CD14-positive monocyte (primary cell): ENCODE data around the gene SLC2A4RG. TPM values are rescaled to one million over a fixed set of nuclear protein-coding genes. Genes with fewer than 3 reads are reported as not detected.
A peak's percentile ranks its signal among the peaks of the same experiment; 100 is the strongest.

Experiments used
- DNase-seq, 3 donors: peaks; one replicate each; pipeline ENCODE4 v3.0.0-alpha.2; 2011 to 2022
- H2AFZ ChIP-seq: 2 replicates; pipeline ENCODE4 v1.6.0; 2012; ENCODE audit warnings: mild to moderate bottlenecking, low read depth, low read length, inconsistent platforms; ENCODE audit not compliant: insufficient read depth, poor library complexity, severe bottlenecking
- H3K27ac ChIP-seq, 2 donors: 1 replicate in 1 of 2; 2 replicates in 1 of 2; pipeline ENCODE4 v1.5.1; 2012 to 2013; ENCODE audit warnings: low read length in 2 of 2, control low read depth in 1 of 2, inconsistent platforms in 1 of 2, low read depth in 1 of 2, mild to moderate bottlenecking in 1 of 2
- H3K27me3 ChIP-seq, 2 donors: one replicate each; pipeline versions ENCODE4 v1.6.0 to v1.6.1; 2011 to 2013; ENCODE audit warnings: low read length in 2 of 2; ENCODE audit not compliant: control insufficient read depth in 2 of 2, insufficient read depth in 2 of 2
- H3K36me3 ChIP-seq, 2 donors: replicated peaks in 1 of 2; 1 replicate in 1 of 2; 2 replicates in 1 of 2; pipeline versions ENCODE4 v1.5.1 to v1.6.1; 2012 to 2013; ENCODE audit warnings: low read length in 2 of 2, control low read depth in 1 of 2, inconsistent platforms in 1 of 2, mild to moderate bottlenecking in 1 of 2; ENCODE audit not compliant: insufficient read depth in 2 of 2, control insufficient read depth in 1 of 2
- H3K4me1 ChIP-seq, 2 donors: 1 replicate in 1 of 2; 2 replicates in 1 of 2; pipeline versions ENCODE4 v1.5.1 to v1.6.1; 2012 to 2013; ENCODE audit warnings: low read length in 2 of 2, control low read depth in 1 of 2, inconsistent platforms in 1 of 2, mild to moderate bottlenecking in 1 of 2, moderate library complexity in 1 of 2; ENCODE audit not compliant: insufficient read depth in 2 of 2, control insufficient read depth in 1 of 2
- H3K4me2 ChIP-seq: replicated peaks from 2 replicates; pipeline ENCODE3; 2012; ENCODE audit warnings: low read length, moderate library complexity, mild to moderate bottlenecking; ENCODE audit not compliant: poor library complexity, severe bottlenecking; ENCODE audit errors: extremely low read depth
- H3K4me3 ChIP-seq, 3 experiments: fragments of 200-600 bp in 1 of 3; sonication (generic) in 1 of 3; replicated peaks in 1 of 3; 1 replicate in 2 of 3; 2 replicates in 1 of 3; pipeline ENCODE4 v1.5.1; 2011 to 2013; ENCODE audit warnings: low read length in 3 of 3, mild to moderate bottlenecking in 3 of 3, control low read depth in 2 of 3, low read depth in 2 of 3, inconsistent platforms in 1 of 3, moderate library complexity in 1 of 3
- H3K79me2 ChIP-seq: 2 replicates; pipeline ENCODE4 v1.6.0; 2012; ENCODE audit warnings: mild to moderate bottlenecking, control low read depth, inconsistent platforms, low read length, moderate library complexity; ENCODE audit not compliant: insufficient read depth
- H3K9ac ChIP-seq: 2 replicates; pipeline ENCODE4 v1.6.0; 2017; ENCODE audit warnings: low read length, mild to moderate bottlenecking; ENCODE audit not compliant: insufficient read depth, poor library complexity, severe bottlenecking
- H3K9me3 ChIP-seq, 2 donors: replicated peaks in 1 of 2; 1 replicate in 1 of 2; 2 replicates in 1 of 2; pipeline versions ENCODE4 v1.5.1 to v1.6.1; 2012 to 2013; ENCODE audit warnings: low read length in 2 of 2, control low read depth in 1 of 2; ENCODE audit not compliant: control insufficient read depth in 1 of 2, insufficient read depth in 1 of 2
- H4K20me1 ChIP-seq: 2 replicates; pipeline ENCODE4 v1.6.0; 2012; ENCODE audit warnings: mild to moderate bottlenecking, low read length, control low read depth, moderate library complexity; ENCODE audit not compliant: insufficient read depth
- H3K27ac Mint-ChIP-seq, 7 donors: one replicate each; pipeline ENCODE4 v1.8.0; 2020; ENCODE audit warnings: mild to moderate bottlenecking in 7 of 7, mixed read lengths in 7 of 7, moderate library complexity in 6 of 7, inconsistent platforms in 2 of 7
- H3K27me3 Mint-ChIP-seq, 3 donors: one replicate each; pipeline ENCODE4 v1.8.0; 2021 to 2022; ENCODE audit warnings: low read depth in 3 of 3, mild to moderate bottlenecking in 3 of 3, mixed read lengths in 3 of 3, moderate library complexity in 3 of 3, inconsistent platforms in 1 of 3
- H3K36me3 Mint-ChIP-seq, 2 donors: one replicate each; pipeline ENCODE4 v1.8.0; 2020; ENCODE audit warnings: mixed read lengths in 2 of 2, inconsistent platforms in 1 of 2, mild to moderate bottlenecking in 1 of 2
- H3K4me1 Mint-ChIP-seq: one replicate; pipeline ENCODE4 v1.8.0; 2020; ENCODE audit warnings: mild to moderate bottlenecking, mixed read lengths
- H3K4me3 Mint-ChIP-seq, 2 donors: one replicate each; pipeline ENCODE4 v1.8.0; 2020; ENCODE audit warnings: mild to moderate bottlenecking in 2 of 2, mixed read lengths in 2 of 2, moderate library complexity in 1 of 2
- H3K9me3 Mint-ChIP-seq, 7 donors: one replicate each; pipeline ENCODE4 v1.8.0; 2020 to 2022; ENCODE audit warnings: mixed read lengths in 7 of 7, mild to moderate bottlenecking in 6 of 7, moderate library complexity in 6 of 7, inconsistent platforms in 2 of 7
- CTCF ChIP-seq: fragments of 200-600 bp; IDR thresholded peaks from one replicate; pipeline ENCODE4 v1.8.0; 2022; ENCODE audit warnings: antibody characterized with exemption, mild to moderate bottlenecking
- WGBS: methylation state at CpG from one replicate; pipeline ENCODE4 v1.1.5; 2013; ENCODE audit warnings: missing lambda C conversion rate; ENCODE audit not compliant: insufficient coverage; 5-methylcytosine and 5-hydroxymethylcytosine counted together
- intact Hi-C, 2 donors: fragments of 100-400 bp; cut with micrococcal nuclease; formaldehyde crosslinking; loops; one replicate each; pipeline versions ENCODE4 v1.15.0 to v1.15.1; 2023
- polyA plus RNA-seq, 3 donors: library from polyadenylated mRNA; depleted of rRNA in 1 of 3; unstranded in 2 of 3; stranded (reverse) in 1 of 3; fragments of 300-500 nt in 2 of 3; fragments of >200 nt in 1 of 3; fragmentation: Illumina TruSeq in 2 of 3; gene quantifications; 1 replicate in 2 of 3; 2 replicates in 1 of 3; pipeline ENCODE4 v1.2.3, GENCODE V29; 2012 to 2021

SLC2A4RG gene
- polyA plus RNA-seq, 3 donors, result 0.46 to 21.0 (median 1.5) TPM

- peak overlapping the region; percentile 91 for H3K4me2 ChIP-seq
- intact Hi-C loops, result loop anchor here (5.0 kb wide), 2 partner anchors 95 to 165 kb away; partner anchors contain the start of gene HELZ2 (in 1 of the 2)
- Mint-ChIP-seq H3K4me3 (peak overlapping the region in 1 of 2 donors; percentile 63), H3K27ac (no peak overlapping the region), H3K36me3 (peaks cover 0 to 30% of the 10 kb centered on the region in 2 donors), H3K4me1 (peaks cover 21% of the 10 kb centered on the region), H3K27me3 (peaks cover 17 to 37% (median 25%) of the 10 kb centered on the region in 3 donors), H3K9me3 (peaks cover 0 to 4% (median 0%) of the 10 kb centered on the region in 7 donors)
- no peak overlapping the region for H2AFZ ChIP-seq
- peak overlapping the region in 1 of 3 experiments; percentile 14 for H3K4me3 ChIP-seq
- no peak for DNase-seq
- H3K36me3 ChIP-seq, result peaks cover 31 to 37% of the 10 kb centered on the region in 2 donors
- TF ChIP-seq CTCF, result no peak
- peaks cover 7% of the 10 kb centered on the region for H3K79me2 ChIP-seq
- H3K4me1 ChIP-seq, result peaks cover 35 to 47% of the 10 kb centered on the region in 2 donors
- peaks cover 67% of the 10 kb centered on the region for H4K20me1 ChIP-seq
- no peak overlapping the region for H3K27ac ChIP-seq
- 0% methylated on average over 15 of the region's 26 CpGs for WGBS
- peaks cover 8 to 26% of the 10 kb centered on the region in 2 donors for H3K27me3 ChIP-seq
- H3K9me3 ChIP-seq, result no peaks in the 10 kb centered on the region
- no peak overlapping the region for H3K9ac ChIP-seq
These were observed 2.0 kb upstream of the SLC2A4RG start for GRCh38 chr20:63737695-63737944.

GRCh38 chr20:63737945-63738686, 1.5 kb upstream of the SLC2A4RG start:
- Histone ChIP-seq H3K9ac (no peak overlapping the region), H2AFZ (no peak overlapping the region), H3K36me3 (peaks cover 28 to 33% of the 10 kb centered on the region in 2 donors), H3K4me2 (peak overlapping the region; percentile 91), H3K4me1 (peaks cover 35 to 47% of the 10 kb centered on the region in 2 donors), H3K27ac (no peak overlapping the region), H3K79me2 (peaks cover 7% of the 10 kb centered on the region), H4K20me1 (peaks cover 62% of the 10 kb centered on the region), H3K4me3 (peak overlapping the region in 1 of 3 experiments; percentile 75), H3K9me3 (no peaks in the 10 kb centered on the region), H3K27me3 (peaks cover 8 to 26% of the 10 kb centered on the region in 2 donors)
- Mint-ChIP-seq H3K9me3 (peaks cover 0 to 4% (median 0%) of the 10 kb centered on the region in 7 donors), H3K27me3 (peaks cover 17 to 37% (median 25%) of the 10 kb centered on the region in 3 donors), H3K4me1 (peaks cover 21% of the 10 kb centered on the region), H3K36me3 (peaks cover under 1 to 30% of the 10 kb centered on the region in 2 donors), H3K4me3 (peak overlapping the region; percentile 35 to 37), H3K27ac (no peak overlapping the region)
- no peak for TF ChIP-seq CTCF
- no peak for DNase-seq
- intact Hi-C loops, result loop anchor here (5.0 kb wide), 2 partner anchors 96 to 166 kb away; partner anchors contain the start of gene HELZ2 (in 1 of the 2)
- 19% methylated on average over 43 of the region's 43 CpGs for WGBS
